Measurements from ENCODE around the gene PTPRT.

GRCh38 chr20:42125426-42125825, 1064.3 kb downstream of the PTPRT start:
- TF ChIP-seq CTCF (conservative IDR thresholded peaks at IDR 0.05; ENCODE audit: low read depth, low read length) (no peak), EZH2 (IDR thresholded peaks at IDR 0.05; ENCODE audit: borderline replicate concordance, low read depth, low read length, poor library complexity, severe bottlenecking) (no peak)
